Measurements from ENCODE around the gene BTBD10. TPM values are rescaled to one million over a fixed set of nuclear protein-coding genes. Genes with fewer than 3 reads are reported as not detected.

Gene BTBD10
- total RNA-seq, 1 donor from 2014 or later: 42.6 TPM

- Mint-ChIP-seq H3K9me3 (ENCODE audit: unreplicated experiment) (no peaks in the 10 kb centered on the region), H3K27ac (ENCODE audit: unreplicated experiment) (no peak overlapping the region), H3K27me3 (ENCODE audit: unreplicated experiment) (peaks cover 2% of the 10 kb centered on the region), H3K4me3 (ENCODE audit: unreplicated experiment) (no peak overlapping the region), H3K36me3 (ENCODE audit: unreplicated experiment) (no peaks in the 10 kb centered on the region), H3K4me1 (ENCODE audit: low read depth, unreplicated experiment) (no peaks in the 10 kb centered on the region)
- no peak for DNase-seq
- TF ChIP-seq CTCF (IDR thresholded peaks at IDR 0.05; ENCODE audit: partially characterized antibody, unreplicated experiment): no peak
Measured at GRCh38 chr11:13433437-13433836, 29.6 kb downstream of the BTBD10 start.

- no peak for DNase-seq
- no peak overlapping the region for H3K27ac Mint-ChIP-seq (ENCODE audit: unreplicated experiment)
- H3K4me3 Mint-ChIP-seq (ENCODE audit: unreplicated experiment): no peak overlapping the region
- H3K4me1 Mint-ChIP-seq (ENCODE audit: low read depth, unreplicated experiment): no peaks in the 10 kb centered on the region
- H3K27me3 Mint-ChIP-seq (ENCODE audit: unreplicated experiment): peaks cover 2% of the 10 kb centered on the region
- peaks cover 6% of the 10 kb centered on the region for H3K36me3 Mint-ChIP-seq (ENCODE audit: unreplicated experiment)
- TF ChIP-seq CTCF (IDR thresholded peaks at IDR 0.05; ENCODE audit: partially characterized antibody, unreplicated experiment): no peak
- peaks cover 2% of the 10 kb centered on the region for H3K9me3 Mint-ChIP-seq (ENCODE audit: unreplicated experiment)
Measured at GRCh38 chr11:13429836-13430235, 33.2 kb downstream of the BTBD10 start.

GRCh38 chr11:13429288-13429687 lies 33.7 kb downstream of the BTBD10 start:
- peaks cover 2% of the 10 kb centered on the region for H3K27me3 Mint-ChIP-seq (ENCODE audit: unreplicated experiment)
- H3K4me3 Mint-ChIP-seq (ENCODE audit: unreplicated experiment): no peak overlapping the region
- H3K9me3 Mint-ChIP-seq (ENCODE audit: unreplicated experiment): peaks cover 2% of the 10 kb centered on the region
- no peak overlapping the region for H3K27ac Mint-ChIP-seq (ENCODE audit: unreplicated experiment)
- DNase-seq: no peak
- H3K4me1 Mint-ChIP-seq (ENCODE audit: low read depth, unreplicated experiment): no peaks in the 10 kb centered on the region
- no peak for TF ChIP-seq CTCF (IDR thresholded peaks at IDR 0.05; ENCODE audit: partially characterized antibody, unreplicated experiment)
- H3K36me3 Mint-ChIP-seq (ENCODE audit: unreplicated experiment): peaks cover 6% of the 10 kb centered on the region

GRCh38 chr11:13427440-13427839 lies 35.6 kb downstream of the BTBD10 start:
- Mint-ChIP-seq H3K4me3 (ENCODE audit: unreplicated experiment) (no peak overlapping the region), H3K36me3 (ENCODE audit: unreplicated experiment) (peaks cover 6% of the 10 kb centered on the region), H3K27ac (ENCODE audit: unreplicated experiment) (no peak overlapping the region), H3K9me3 (ENCODE audit: unreplicated experiment) (peaks cover 2% of the 10 kb centered on the region), H3K4me1 (ENCODE audit: low read depth, unreplicated experiment) (no peaks in the 10 kb centered on the region), H3K27me3 (ENCODE audit: unreplicated experiment) (peaks cover 2% of the 10 kb centered on the region)
- TF ChIP-seq CTCF (IDR thresholded peaks at IDR 0.05; ENCODE audit: partially characterized antibody, unreplicated experiment): no peak
- DNase-seq: no peak

- Mint-ChIP-seq H3K36me3 (ENCODE audit: unreplicated experiment) (peaks cover 6% of the 10 kb centered on the region), H3K4me1 (ENCODE audit: low read depth, unreplicated experiment) (no peaks in the 10 kb centered on the region), H3K27ac (ENCODE audit: unreplicated experiment) (no peak overlapping the region), H3K9me3 (ENCODE audit: unreplicated experiment) (peaks cover 2% of the 10 kb centered on the region), H3K4me3 (ENCODE audit: unreplicated experiment) (no peak overlapping the region), H3K27me3 (ENCODE audit: unreplicated experiment) (no peaks in the 10 kb centered on the region)
- DNase-seq: no peak
- TF ChIP-seq CTCF (IDR thresholded peaks at IDR 0.05; ENCODE audit: partially characterized antibody, unreplicated experiment): no peak
Measured at GRCh38 chr11:13423372-13423771, 39.6 kb downstream of the BTBD10 start.
